Stimulated activated CD4-positive, alpha-beta T cell treated with anti-CD3 and anti-CD28 coated beads, Interleukin-4, amount 100 ng/mL, for 48 hours (primary cell): ENCODE results near the gene PODXL.
"Not testable (repeated sequence)": the region's sequence is repeated elsewhere in the genome, so short reads cannot be mapped to it uniquely, and the experiment has no call there.

ENCODE experiments used
- DNase-seq, 2 donors: peaks; one replicate each; pipeline ENCODE4 v3.0.0-alpha.2; 2020; ENCODE audit warnings: low read depth in 2 of 2

Gene PODXL

GRCh38 chr7:131538071-131538812, 18.2 kb downstream of the PODXL start:
- no peak for DNase-seq

DNA sequence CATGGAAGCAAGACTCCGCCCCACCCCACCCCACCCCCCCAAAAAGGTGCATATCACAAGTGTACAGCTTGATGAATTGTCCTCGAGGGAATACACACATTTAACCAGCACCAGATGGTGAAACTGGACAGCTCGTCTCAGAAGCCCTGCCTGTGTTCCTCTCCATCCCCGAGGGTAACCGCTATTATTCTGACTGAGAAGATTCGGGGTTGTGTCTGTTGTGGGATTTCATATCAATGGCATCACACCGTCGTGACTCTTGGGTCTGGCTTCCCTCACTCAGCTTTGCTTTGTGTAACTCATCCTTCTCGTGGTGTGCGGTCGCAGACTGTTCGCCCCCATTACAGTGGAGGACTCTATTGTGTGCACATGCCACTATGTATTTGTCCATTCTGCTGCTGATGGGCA, 18.9 kb downstream of the PODXL start:
- DNase-seq, result no peak

DNA sequence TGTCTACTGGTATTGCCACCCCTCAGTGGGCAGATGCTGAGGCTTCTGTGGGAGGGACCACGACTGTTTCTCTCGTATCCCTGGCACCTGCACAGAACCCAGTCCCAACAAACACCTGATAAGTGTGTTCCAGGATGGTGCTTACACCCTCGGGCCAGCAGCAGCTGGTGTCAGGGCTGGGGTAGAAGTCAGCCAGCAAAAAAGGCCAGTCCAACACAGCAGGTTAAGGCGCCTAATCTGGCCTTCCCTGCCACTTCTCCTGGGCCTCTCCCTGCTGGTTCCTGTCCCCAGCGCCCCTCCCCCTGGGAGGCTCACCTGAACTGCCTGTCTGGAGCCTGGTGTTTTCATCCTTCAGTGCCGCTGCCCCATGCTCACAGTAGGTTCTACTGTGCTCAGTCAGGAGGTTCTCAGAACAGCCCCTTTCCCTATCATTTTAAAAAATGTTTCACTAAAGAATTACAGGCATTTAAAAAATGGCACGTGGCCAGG, 20.0 kb downstream of the PODXL start:
- no peak for DNase-seq

DNA sequence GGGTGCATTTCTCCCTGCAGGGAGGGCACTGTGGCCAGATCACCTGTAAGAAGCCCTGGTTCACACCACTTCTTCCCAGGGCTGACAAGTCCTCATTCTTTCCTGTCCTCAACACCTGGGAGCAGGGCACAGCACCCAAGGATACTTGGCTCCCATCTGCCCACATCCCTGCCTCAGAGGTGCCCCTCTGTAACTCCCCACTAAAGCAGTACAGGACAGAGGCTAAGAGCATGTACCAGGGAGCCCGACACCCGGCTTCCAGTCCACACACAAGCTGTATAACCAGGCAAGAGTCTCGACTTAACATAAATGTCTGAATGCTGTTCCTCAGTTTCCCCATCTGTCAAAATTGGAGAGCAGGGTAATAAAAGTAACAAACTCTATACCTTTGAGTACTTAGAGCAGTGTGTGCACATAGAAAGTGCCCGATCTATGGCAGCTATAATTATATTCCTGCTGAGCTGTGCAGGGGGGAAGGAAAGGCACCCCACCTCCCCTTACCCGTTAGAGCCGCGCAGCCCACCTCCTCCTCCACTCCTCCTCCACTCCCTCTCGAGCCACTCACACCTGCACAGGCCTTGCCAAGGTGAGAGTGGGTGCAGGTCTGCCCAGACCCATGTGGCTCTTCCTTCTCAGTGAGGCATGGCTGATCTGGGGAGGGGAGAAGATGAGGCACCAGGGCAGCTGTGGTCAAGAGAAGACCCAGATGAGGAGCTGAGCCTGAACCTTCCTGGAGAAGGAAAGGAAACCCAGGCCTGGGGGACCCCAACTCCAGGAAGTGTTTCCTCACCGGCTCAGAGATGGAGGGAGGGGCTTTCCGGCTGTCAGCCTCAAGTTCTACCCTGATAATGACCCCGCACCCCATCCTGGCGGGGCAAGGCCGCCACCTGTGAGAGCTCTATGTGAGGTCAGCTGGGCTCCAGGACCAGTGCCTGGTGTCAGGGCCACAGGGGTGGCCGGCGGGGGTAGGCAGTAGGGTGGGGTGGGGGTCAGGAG, 22.6 kb downstream of the PODXL start:
- DNase-seq, result no peak

DNA sequence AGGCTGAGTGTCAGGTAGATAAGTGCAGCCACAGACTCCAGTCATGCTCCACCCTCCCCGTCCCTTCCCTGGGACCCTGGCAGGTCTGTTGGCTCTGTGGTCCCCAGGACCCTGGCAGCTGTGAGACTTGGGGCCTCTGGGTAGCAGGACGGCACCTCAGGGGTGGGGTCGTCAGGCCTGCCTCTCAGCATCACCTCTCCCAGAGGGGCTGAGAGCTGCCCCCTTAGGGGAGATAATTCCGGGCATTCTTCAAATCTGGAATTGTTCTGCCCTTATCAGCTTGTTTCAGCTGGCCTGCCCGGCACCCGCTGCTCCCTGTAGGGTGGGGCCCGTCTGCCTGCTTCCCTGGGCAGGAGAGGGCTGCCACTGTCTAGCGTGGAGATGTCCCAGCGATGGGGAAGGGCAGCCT, 23.3 kb downstream of the PODXL start:
- no peak for DNase-seq

DNA sequence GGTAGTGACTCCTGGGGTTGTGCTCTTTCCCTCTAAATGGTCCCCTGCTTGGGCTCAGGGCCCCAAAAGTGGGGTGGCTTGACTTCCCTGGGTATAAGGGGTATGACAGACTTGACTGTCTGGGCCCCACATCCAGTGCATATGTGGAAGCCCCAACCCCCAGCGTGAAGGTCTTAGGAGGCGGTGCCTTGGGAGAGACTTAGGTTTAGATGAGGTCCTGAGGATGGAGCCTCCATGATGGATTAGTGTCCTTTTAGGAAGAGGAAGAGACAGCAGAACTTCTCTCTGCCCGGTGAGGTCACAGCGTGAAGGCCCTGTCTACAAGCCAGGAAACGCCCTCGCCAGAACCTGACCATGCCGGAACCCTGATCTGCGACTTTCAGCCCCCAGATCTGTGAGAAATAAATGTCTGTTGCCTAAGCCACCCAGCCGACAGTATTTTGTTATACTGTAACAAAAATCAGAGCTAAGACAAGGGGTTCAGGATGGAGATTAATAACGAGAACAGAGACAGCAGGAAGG, 23.8 kb downstream of the PODXL start:
- no peak for DNase-seq

GRCh38 chr7:131530137-131530536, 26.3 kb downstream of the PODXL start:
- no peak for DNase-seq

DNA sequence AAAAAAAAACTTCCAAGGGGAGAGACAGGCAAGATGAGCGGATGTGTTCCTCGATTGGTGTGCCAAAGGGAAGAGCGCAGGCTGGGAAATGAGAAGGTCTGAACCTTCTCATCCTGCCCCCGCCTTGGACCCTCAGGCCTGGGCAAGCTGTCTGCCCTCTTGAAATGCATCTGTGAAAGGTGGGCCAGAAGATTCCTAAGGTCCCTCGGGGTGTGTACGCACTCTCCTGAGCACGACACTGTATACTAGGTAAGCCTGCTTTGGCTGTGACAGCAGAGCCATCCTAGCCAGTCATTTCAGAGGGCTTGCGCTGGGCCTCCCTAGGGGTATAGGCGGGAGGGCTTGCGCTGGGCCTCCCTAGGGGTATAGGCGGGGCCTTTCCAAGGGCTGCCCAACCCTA, 26.8 kb downstream of the PODXL start:
- DNase-seq, result no peak

GRCh38 chr7:131529179-131529578, 27.2 kb downstream of the PODXL start:
- DNase-seq, result no peak

- DNase-seq, result no peak
These were observed 29.0 kb downstream of the PODXL start for GRCh38 chr7:131527456-131527855.

DNA sequence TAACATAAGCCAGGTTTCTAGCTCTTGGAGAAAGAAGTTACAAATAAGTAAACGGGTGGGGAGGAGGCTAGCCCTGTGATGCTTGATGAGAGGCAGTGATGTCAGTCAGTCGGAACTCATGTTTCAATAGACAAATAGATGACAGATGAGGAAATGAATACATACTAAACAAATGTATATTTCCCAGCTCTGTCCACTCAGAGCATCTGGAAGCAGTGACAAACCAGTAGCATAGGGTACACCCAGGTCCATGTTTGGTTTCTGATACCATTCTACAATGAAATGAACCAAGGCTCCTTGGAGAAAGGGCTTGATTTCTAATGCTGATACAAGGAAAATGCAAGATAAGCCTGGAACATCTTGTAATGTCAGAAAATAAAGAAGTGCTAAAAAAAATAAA, 30.6 kb downstream of the PODXL start:
- DNase-seq, result no peak

DNA sequence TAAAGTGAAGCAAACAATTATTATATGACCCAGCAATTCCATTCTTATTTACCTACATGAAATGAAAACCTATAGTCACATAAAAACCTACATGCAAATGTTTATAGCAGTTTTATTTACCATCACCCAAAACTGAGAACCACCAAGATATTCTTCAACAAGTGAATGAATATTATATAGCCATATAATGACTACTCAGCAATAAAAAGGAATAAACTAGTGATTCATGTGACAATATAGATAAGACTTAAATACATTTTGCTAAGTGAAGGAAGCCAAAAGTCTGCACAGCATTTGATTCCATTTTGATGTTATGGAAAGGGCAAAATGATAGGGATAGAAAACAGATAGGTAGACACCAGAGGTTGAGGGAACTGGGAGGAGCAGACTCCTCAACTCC, 31.7 kb downstream of the PODXL start:
- DNase-seq, result no peak

DNA sequence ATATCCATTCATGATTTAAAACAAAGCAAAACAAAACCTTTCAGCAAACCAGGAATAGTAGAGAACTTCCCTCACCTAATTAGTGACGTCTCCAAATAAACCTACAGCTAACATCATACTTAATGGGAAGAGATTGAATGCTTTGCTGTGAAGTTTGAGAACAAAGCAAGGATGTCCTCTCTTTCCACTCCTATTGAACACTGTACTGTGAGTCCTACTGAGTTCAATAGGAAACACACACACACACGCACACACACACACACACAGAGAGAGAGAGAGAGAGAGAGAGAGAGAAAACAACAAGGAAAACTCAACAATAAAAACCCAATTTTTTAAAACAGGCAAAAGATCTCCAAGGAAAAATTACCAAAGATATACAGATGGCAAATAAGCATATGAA, 32.3 kb downstream of the PODXL start:
- no peak for DNase-seq

DNA sequence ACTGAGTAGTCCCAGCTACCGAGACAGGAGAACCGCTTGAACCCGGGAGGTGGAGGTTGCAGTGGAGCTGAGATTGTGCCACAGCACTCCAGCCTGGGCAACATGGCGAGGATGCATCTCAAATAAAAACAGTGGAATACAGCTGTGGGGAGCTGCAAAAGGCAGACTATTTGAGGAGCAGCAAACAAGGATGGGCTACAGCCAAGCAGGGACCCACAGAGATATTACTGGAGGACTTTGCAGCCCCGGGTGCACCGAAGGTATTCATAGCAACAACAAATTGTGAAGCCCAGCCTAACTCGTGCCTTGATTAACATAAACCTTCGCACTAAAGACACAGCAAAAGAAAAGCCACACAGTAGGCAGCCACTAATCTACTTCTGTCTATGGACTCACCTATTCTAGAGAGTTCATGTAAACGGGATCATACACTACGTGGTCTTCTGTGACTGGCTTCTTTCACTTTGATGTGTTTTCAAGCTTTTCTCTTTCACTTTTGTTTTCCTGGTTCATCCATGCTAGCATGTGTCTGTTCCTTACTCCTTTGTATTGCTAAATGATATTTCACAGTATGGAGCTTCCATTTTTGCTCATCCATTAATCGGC, 34.0 kb downstream of the PODXL start:
- DNase-seq, result no peak

DNA sequence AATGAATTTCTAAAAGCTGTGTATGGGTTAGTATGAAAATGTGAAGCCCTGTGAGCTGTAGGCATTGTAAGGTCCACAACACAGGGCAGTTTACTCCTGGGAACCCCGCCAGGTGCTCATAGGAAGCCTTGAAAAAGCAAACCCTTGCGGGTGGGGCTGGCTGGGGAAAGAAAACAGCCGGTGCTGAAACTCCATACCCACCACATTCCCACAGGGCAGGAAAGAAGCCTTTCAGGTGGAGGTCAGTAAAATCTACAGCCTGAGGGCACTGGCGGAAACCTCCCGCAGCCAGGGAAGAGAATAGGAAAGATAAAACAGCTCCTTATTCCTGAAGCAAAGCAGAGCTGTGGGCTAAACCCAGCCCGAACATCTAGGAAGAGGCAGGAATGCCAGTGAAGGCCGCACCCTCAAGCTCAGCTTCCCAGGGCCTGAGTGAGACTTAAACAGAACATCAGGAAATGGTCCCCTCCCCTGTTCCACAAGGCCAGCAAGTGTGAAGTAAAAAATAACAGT, 34.7 kb downstream of the PODXL start:
- no peak for DNase-seq

DNA sequence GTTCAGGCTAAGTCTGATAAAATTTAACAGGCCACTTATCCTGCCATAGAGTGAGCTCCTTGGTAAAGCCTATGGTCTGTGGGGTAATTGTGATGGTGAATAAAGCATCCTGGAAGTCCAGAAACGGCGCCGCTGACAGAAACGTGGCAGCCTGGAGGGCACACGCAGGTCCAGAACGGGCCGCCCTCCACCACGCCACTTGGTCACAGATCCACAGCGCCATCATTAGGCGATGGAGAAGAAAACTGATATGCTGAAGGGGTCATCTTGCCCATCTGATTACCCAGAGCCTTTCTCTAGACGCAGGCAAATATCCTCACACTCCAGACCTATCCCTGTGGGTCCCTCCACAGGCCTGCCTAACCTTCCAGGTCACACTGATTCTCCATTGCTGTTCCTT, 37.8 kb downstream of the PODXL start:
- no peak for DNase-seq

GRCh38 chr7:131517218-131517923, 39.1 kb downstream of the PODXL start:
- DNase-seq, result no peak

GRCh38 chr7:131515471-131515870, 41.0 kb downstream of the PODXL start:
- DNase-seq, result not testable (repeated sequence)

- DNase-seq, result peak; percentile 75 to 78
These were observed 43.0 kb downstream of the PODXL start for GRCh38 chr7:131513245-131514061.
